GM19455 (cell line): Measurements from ENCODE around the gene FBXO45.
"Not testable (repeated sequence)": the region's sequence is repeated elsewhere in the genome, so short reads cannot be mapped to it uniquely, and the experiment has no call there.

Experiments
- ATAC-seq: cut with Tn5 transposase; IDR thresholded peaks from one replicate; pipeline ENCODE4 v1.9.1; 2021; ENCODE audit not compliant: unreplicated experiment

Gene FBXO45

GRCh38 chr3:196615234-196615633, 46.8 kb downstream of the FBXO45 start:
- not testable (repeated sequence) for ATAC-seq

DNA sequence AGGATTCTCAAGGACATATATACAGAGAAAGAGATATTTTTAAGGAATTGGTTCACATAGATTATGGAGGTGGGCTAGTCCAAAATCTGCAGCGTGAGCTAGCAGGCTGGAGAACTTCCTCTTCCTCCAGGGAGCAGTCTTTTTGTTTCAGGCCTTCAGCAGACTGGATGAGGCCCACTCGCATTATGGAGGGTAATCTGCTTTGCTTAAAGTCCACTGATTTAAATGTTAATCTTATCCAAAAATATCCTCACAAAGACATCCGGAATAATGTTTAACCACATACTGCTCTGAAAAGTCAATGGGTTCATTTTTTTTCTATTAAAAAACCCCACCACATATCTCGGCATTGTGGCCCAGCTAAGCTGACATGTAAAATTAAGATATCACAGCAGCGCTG, 48.8 kb downstream of the FBXO45 start:
- no peak for ATAC-seq

- ATAC-seq = no peak
These were observed 50.8 kb downstream of the FBXO45 start for GRCh38 chr3:196619223-196619622.

GRCh38 chr3:196619627-196620026, 51.2 kb downstream of the FBXO45 start:
- ATAC-seq = not testable (repeated sequence)

DNA sequence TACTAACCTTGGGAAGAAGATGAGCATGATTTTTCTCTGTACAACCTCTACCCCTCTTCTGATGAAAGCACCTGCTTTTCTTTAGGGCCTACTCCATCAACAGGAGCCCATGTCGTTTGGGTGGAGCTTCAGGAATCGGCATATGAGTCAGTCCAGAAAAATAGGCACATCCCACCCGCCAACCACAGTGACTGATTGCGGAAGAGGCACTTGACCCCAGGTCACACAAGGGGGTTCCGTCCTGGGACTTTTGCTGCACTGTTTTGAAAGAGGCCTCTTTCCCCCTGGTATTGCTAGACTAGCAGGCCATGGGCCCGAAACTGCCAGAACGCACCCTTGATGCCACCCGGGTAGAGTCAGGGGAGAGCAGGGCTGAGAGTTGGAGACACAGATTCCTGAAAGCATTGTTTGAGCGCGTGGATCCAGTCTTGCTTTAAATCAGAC, 51.7 kb downstream of the FBXO45 start:
- no peak for ATAC-seq

GRCh38 chr3:196620684-196621083, 52.2 kb downstream of the FBXO45 start:
- no peak for ATAC-seq

DNA sequence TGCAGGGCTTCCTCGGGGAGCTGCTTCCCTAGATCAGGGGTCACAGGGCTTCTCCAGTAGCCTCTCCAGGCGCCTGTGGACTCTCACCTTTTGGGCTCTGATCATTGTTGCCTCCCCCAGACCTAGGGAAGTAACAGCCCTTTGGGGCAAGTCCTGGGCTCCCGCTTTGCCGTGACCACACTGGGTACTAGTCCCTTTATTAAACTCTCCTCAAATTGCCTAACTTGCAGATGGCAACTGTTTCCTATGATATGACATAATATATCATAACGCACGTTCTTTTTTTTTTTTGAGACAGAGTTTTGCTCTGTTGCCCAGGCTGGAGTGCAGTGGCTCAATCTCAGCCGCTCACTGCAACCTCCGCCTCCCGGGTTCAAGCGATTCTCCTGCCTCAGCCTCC, 53.2 kb downstream of the FBXO45 start:
- no peak for ATAC-seq

GRCh38 chr3:196624067-196624790, 55.8 kb downstream of the FBXO45 start:
- ATAC-seq = no peak

GRCh38 chr3:196624907-196625306, 56.4 kb downstream of the FBXO45 start:
- ATAC-seq = no peak

DNA sequence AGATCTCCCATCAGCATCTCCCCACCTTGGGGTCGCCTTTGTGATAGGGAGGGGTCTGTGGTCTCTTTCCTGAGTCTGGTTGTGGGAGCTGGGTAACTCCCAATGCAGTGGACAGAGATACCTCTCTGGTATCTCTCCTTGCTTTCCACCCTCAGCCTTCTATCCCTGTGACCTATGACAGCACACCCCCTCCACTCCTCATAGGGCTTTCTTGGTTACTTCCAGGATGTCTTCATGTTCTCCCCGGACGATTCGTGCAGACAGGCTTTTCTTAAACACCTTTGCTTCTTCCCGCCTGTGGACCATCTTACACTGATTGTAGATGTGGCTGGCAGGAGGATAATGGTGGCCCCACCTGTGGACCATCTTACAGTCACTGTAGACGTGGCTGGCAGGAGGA, 56.9 kb downstream of the FBXO45 start:
- no peak for ATAC-seq

GRCh38 chr3:196627918-196628231, 59.4 kb downstream of the FBXO45 start:
- ATAC-seq = no peak

- ATAC-seq = no peak
These were observed 60.8 kb downstream of the FBXO45 start for GRCh38 chr3:196629228-196629627.

DNA sequence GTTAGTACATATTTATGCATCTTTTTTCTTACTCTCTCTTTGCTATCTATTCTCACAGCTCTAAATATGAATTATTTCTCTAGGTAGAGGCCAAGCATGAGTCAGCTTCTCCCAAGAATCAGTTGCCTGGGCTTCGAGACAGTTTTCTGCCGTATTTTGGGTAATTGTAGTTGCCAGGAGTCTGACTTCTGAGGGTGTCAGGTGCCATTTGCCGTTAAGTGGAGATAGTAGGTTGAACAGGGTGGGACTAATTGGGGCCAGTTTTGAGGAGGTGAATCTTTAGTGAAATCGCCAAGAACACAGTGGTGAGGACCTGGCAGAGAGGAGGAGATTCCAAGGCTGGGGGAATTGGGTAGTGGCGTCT, 63.2 kb downstream of the FBXO45 start:
- no peak for ATAC-seq

DNA sequence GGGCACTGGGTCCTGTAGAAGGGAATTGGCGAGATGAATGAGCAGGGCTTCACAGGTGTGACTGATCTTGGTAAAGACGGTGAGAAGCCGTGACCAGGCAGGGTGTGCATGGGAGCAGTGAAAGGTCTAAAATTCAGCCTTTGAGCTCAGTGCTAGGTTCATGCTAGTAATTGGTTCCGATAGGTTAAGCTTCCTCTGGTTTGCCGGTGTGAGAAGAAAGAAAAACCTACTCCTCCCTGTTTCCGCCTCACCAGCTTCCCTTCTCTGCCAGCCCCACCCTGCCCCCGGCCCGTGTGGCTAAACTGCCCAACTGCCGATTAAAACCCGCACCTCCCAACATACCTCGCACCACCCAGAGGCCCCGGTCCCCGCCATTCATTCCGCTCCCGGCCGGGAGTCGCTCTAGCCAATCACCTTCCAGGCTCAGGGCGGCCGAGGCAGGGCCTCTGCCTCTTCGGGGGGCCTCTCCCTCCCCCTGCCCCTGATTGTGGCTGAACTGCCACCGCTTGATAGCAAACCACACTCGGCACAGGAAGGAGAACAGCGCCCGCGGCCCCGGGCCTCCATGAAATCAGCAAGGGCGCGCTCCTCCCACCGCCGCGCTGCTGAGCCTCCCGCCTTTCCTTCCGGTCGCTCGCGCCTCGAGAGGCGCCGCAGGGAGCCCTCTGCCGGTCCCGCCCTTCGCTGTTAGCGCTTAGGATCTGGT, 63.7 kb downstream of the FBXO45 start:
- peak; percentile 74 for ATAC-seq

DNA sequence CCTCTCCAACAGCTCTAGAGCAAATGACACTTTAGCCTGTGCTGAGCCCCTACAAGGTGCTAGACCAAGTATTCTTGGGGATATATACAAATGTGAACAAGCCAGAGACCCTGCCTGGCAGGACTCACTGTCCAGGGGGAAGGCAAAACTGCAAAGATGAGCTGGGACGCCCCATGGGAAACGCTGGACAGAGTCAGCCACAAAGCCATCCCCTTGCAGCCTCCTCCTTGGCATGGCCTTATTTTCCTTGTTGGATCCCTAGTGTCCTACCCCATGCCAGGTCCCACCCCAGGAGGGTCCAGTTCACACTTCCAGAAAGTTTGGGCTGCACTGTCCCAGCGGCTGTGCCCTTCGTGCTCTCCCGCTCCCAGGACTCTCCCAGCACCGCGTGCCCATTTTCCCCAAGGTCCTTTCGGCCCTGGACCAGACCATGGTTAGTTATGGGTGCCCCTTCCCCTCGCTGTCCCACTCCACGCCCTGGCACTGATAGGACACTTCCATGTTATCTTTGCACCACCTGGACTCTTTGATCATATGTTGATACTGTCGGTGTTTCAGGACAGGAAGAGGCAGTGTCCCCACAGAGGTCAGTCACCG, 65.2 kb downstream of the FBXO45 start:
- ATAC-seq = no peak

DNA sequence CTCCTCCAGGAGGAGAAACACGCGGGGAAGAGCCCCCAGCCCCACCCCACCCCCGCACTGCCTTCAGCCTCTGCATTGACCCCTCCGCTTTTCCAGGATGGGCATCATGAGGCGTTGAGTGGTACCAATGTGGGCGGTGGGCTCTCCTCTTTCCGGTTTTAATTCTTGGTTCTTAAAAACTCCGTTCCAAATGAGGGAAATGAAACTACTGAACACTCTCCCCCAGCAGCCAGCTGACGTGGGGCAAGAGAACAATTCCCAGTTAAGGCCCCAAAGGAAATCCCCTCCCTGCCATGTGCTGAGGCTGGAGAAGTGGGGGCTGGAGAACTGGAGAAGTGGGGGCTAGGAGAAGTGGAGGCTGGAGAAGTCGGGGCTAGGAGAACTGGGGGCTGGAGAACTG, 65.8 kb downstream of the FBXO45 start:
- ATAC-seq = no peak

DNA sequence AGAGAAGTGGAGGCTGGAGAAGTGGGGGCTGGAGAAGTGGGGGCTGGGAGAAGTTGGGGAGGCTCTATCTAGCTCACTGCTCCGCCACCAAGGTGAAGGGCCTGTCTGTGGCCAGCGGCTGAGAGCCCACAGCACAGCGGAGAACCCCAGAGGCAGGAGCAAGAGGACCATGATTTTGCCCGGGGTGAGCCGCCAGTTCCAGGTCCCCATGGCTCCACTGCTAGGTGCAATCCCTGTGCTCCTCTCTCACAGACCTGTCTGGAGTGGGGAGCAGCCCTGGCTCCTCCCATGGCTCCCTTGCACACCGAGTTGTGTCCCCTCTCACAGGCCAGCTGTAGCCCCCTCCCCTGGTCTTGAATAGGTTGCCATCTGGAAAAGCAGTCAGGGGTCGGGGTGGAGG, 66.4 kb downstream of the FBXO45 start:
- no peak for ATAC-seq

DNA sequence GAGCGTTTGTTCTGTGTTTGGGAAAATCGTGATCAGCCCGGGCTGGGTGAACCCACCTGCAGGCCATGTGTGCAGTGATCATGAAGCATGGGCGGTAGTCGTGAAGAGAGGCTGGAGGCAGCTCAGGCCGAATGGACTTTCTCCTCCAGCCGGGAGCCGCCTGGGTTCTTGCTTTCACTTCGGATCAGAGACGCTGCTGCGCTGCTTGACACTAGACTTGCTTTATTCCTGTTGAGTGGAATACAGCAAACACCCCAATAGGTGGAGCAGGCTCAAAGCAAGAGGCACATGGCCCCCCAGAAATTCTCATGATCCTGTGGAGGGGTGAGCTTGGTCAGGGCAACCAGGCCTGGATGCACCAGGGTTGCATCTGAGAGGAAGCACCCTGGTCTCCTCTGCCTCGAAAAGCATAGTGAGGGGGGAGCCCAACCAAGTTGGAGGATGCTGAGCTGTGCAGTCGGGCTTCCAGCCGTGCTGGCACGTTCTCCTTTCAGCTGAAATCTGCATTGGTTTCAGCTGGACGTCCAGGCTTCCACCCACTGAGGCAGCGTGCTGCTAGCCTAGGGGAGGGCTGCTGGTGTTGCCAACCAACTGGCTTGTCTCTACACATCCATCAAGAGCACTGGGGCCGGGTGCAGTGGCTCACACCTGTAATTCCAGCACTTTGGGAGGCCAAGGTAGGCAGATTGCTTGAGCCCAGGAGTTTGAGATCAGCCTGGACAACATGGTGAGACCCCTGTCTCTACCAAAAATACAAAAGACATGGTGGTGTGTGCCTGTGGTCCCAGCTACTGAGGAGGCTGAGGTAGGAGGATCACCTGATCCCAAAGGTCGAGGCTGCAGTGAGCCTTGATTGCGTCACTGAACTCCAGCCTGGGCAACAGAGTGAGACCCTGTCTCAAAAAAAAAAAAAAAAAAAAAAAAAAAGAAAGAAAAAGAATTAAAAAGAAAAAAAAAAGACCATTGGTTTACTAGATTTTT, 68.2 kb downstream of the FBXO45 start:
- no peak for ATAC-seq

GRCh38 chr3:196637941-196638340, 69.5 kb downstream of the FBXO45 start:
- not testable (repeated sequence) for ATAC-seq
